ENCODE results near the gene CDH4.
"Not testable (repeated sequence)": the region's sequence is repeated elsewhere in the genome, so short reads cannot be mapped to it uniquely, and the experiment has no call there.

Gene CDH4

DNA sequence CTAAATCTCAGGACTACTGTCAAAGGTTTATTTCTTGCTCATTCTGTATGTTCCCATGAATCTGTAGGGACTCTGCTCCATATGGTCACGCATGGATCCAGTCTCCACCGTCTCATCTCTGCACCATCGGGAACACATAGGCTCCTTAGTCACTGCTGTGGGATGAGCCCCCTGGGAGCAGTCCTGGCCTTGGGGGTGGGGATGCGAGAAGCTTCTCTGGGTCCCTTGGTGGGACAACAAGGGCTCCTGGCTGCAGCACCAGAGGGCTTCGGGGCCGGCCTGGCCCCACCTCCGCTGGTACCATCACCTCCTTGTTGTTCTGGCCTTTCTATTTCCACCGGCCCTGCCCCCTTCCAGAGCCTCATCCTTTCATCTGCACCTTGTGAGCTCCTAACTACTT is 148.4 kb downstream of the CDH4 start:
- Histone ChIP-seq H3K27me3 (ENCODE audit: control insufficient read depth, insufficient read depth, low read length) (peaks cover 12% of the 10 kb centered on the region), H3K9ac (ENCODE audit: low read length) (no peak overlapping the region), H3K36me3 (ENCODE audit: control insufficient read depth, insufficient read depth, low read length) (no peaks in the 10 kb centered on the region), H3K4me3 (ENCODE audit: low read depth, low read length) (no peak overlapping the region), H3K9me3 (ENCODE audit: control insufficient read depth, insufficient read depth, low read depth, low read length) (peaks cover 10% of the 10 kb centered on the region), H3K27ac (ENCODE audit: low read depth, low read length) (no peak overlapping the region), H3K4me1 (ENCODE audit: control insufficient read depth, insufficient read depth, low read length) (no peaks in the 10 kb centered on the region)

DNA sequence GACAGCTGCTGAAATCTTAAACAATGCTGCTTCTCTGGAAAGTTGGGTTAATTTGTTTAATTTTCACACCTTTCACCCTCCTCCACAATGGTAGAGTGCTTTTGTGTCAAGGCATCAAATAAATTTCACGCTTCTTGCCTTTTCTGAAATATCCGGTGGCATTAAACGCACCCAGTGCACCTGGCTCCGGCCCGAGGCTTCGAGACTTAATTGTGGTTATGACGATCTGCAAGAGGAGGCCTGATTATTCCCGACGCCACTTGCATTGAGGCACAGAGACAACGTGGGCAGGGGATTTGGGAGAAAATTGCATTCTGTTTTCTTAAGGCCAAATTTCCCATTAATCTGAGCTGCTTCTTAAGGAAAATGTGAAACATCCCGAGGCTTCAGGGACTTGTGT is 152.2 kb downstream of the CDH4 start:
- Histone ChIP-seq H3K9ac (ENCODE audit: low read length) (no peak overlapping the region), H3K4me1 (ENCODE audit: control insufficient read depth, insufficient read depth, low read length) (no peaks in the 10 kb centered on the region), H3K27ac (ENCODE audit: low read depth, low read length) (no peak overlapping the region), H3K9me3 (ENCODE audit: control insufficient read depth, insufficient read depth, low read depth, low read length) (peaks cover 5% of the 10 kb centered on the region; the same call in 1 of the 2 replicates), H3K36me3 (ENCODE audit: control insufficient read depth, insufficient read depth, low read length) (no peaks in the 10 kb centered on the region), H3K4me3 (ENCODE audit: low read depth, low read length) (no peak overlapping the region), H3K27me3 (ENCODE audit: control insufficient read depth, insufficient read depth, low read length) (peaks cover 26% of the 10 kb centered on the region)

DNA sequence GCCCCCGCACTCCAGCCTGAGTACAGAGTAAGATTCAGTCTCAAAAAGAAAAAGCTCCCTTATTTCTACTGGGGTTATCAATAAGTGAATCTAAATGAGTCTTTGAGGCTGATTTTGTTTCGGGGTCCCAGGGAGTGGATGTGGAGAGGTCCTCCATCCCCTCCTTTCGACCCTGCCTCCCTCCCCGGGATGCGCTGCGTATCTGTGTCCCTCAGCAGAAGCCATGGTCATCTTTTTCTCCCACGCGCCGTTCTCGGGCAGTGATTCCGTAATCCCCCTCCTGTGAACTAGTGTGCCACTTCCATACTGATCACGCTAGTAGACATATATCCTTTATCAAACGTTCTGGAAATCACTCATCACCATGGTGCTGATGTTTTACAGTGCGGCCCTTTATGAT is 152.9 kb downstream of the CDH4 start:
- Histone ChIP-seq H3K27me3 (ENCODE audit: control insufficient read depth, insufficient read depth, low read length) (peaks cover 32% of the 10 kb centered on the region), H3K4me1 (ENCODE audit: control insufficient read depth, insufficient read depth, low read length) (no peaks in the 10 kb centered on the region), H3K4me3 (ENCODE audit: low read depth, low read length) (no peak overlapping the region), H3K36me3 (ENCODE audit: control insufficient read depth, insufficient read depth, low read length) (no peaks in the 10 kb centered on the region), H3K9me3 (ENCODE audit: control insufficient read depth, insufficient read depth, low read depth, low read length) (peaks cover 5% of the 10 kb centered on the region; the same call in 1 of the 2 replicates), H3K27ac (ENCODE audit: low read depth, low read length) (no peak overlapping the region), H3K9ac (ENCODE audit: low read length) (no peak overlapping the region)

DNA sequence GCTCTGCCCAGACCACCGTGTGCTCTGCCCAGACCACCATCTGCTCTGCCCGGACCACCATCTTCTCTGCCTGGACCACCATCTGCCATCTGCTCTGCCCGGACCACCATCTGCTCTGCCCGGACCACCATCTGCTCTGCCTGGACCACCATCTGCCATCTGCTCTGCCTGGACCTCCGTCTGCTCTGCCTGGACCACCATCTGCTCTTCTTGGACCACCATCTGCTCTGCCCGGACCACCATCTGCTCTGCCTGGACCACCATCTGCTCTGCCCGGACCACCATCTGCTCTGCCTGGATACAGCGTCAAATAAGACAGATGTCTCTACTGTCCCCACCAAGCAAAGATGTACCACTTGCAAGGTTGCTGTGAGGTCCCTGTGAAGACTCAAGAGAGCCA is 154.7 kb downstream of the CDH4 start:
- not testable (repeated sequence) for H3K9ac ChIP-seq (ENCODE audit: low read length); H3K9me3 ChIP-seq (ENCODE audit: control insufficient read depth, insufficient read depth, low read depth, low read length); H3K4me1 ChIP-seq (ENCODE audit: control insufficient read depth, insufficient read depth, low read length); H3K4me3 ChIP-seq (ENCODE audit: low read depth, low read length); H3K27ac ChIP-seq (ENCODE audit: low read depth, low read length); H3K36me3 ChIP-seq (ENCODE audit: control insufficient read depth, insufficient read depth, low read length)
- H3K27me3 ChIP-seq (ENCODE audit: control insufficient read depth, insufficient read depth, low read length) = peaks cover 35% of the 10 kb centered on the region

DNA sequence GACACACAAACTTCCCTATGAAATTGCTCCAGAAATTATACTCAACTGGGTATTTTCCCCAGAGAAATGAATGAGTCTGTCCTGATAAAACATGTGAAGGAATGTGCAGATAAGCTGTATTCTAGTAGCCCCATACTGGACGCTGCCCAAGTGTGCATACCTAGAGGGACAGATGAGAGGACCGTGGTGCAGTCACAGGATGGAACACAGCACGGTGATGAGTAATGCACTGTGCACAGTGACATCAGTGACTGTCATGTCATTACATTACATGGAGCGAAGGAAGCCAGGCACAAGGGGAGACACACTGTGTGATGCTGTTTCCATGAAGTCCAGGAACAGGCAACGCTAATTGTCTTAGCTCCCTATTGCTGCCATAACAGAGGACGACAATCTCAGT is 155.5 kb downstream of the CDH4 start:
- H3K27me3 ChIP-seq (ENCODE audit: control insufficient read depth, insufficient read depth, low read length) = peaks cover 41% of the 10 kb centered on the region
- no peak overlapping the region for H3K27ac ChIP-seq (ENCODE audit: low read depth, low read length)
- H3K36me3 ChIP-seq (ENCODE audit: control insufficient read depth, insufficient read depth, low read length) = no peaks in the 10 kb centered on the region

DNA sequence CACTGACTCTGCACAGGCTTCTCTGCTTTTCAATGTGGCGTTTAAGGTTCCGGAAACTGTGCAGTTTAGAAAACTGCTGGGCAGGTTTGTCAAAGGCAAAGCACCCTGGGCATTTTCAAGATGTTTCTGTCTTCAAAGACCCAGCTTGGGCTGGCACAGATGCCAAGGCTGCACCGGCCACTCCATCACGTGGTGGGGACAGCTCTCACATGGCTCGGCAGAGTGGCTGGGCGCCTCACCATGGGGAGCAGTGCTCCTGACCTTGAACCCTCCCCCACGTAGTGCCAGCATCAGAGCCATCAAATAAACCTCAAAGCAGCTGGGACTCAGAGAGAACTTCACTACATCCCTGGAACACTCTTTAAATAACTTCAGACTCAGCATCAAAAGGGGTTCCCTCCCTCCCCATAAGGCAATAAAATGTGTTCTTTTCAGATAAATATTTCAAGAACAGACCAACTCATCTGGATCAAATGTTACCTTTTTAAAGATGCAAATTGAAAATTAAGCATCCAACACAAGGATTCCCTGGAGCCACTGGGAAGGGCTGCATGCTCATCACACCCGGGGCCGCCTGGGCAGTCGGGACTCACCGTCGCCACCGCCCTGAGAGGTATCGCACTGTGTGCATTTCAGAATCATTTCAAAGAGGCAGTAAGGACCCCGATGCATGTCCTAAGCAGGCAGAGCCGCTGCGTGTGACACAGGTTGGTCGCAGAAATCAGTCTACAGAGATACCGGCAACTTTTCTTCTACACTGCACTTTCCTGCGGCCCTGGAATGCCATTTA is 157.1 kb downstream of the CDH4 start:
- peaks cover 11% of the 10 kb centered on the region; the same call in 1 of the 2 replicates for H3K9me3 ChIP-seq (ENCODE audit: control insufficient read depth, insufficient read depth, low read depth, low read length)
- H3K9ac ChIP-seq (ENCODE audit: low read length) = no peak overlapping the region
- no peaks in the 10 kb centered on the region for H3K4me1 ChIP-seq (ENCODE audit: control insufficient read depth, insufficient read depth, low read length)
- H3K27me3 ChIP-seq (ENCODE audit: control insufficient read depth, insufficient read depth, low read length) = peaks cover 41% of the 10 kb centered on the region
- no peaks in the 10 kb centered on the region for H3K36me3 ChIP-seq (ENCODE audit: control insufficient read depth, insufficient read depth, low read length)
- H3K4me3 ChIP-seq (ENCODE audit: low read depth, low read length) = no peak overlapping the region
- no peak overlapping the region for H3K27ac ChIP-seq (ENCODE audit: low read depth, low read length)

More for the DNA sequence above, 155.5 kb downstream of the CDH4 start:
- Histone ChIP-seq H3K9me3 (ENCODE audit: control insufficient read depth, insufficient read depth, low read depth, low read length) (no peaks in the 10 kb centered on the region), H3K4me1 (ENCODE audit: control insufficient read depth, insufficient read depth, low read length) (no peaks in the 10 kb centered on the region), H3K4me3 (ENCODE audit: low read depth, low read length) (no peak overlapping the region), H3K9ac (ENCODE audit: low read length) (no peak overlapping the region)

GRCh38 chr20:61411743-61412142 is 159.7 kb downstream of the CDH4 start:
- H3K9ac ChIP-seq (ENCODE audit: low read length) = no peak overlapping the region
- H3K9me3 ChIP-seq (ENCODE audit: control insufficient read depth, insufficient read depth, low read depth, low read length) = peaks cover 11% of the 10 kb centered on the region; the same call in 1 of the 2 replicates
- peaks cover 49% of the 10 kb centered on the region for H3K27me3 ChIP-seq (ENCODE audit: control insufficient read depth, insufficient read depth, low read length)
- no peak overlapping the region for H3K27ac ChIP-seq (ENCODE audit: low read depth, low read length)
- no peaks in the 10 kb centered on the region for H3K4me1 ChIP-seq (ENCODE audit: control insufficient read depth, insufficient read depth, low read length)
- H3K4me3 ChIP-seq (ENCODE audit: low read depth, low read length) = no peak overlapping the region
- no peaks in the 10 kb centered on the region for H3K36me3 ChIP-seq (ENCODE audit: control insufficient read depth, insufficient read depth, low read length)

- H3K27ac ChIP-seq (ENCODE audit: low read depth, low read length) = no peak overlapping the region
- H3K27me3 ChIP-seq (ENCODE audit: control insufficient read depth, insufficient read depth, low read length) = peaks cover 44% of the 10 kb centered on the region
- H3K9me3 ChIP-seq (ENCODE audit: control insufficient read depth, insufficient read depth, low read depth, low read length) = peaks cover 11% of the 10 kb centered on the region; the same call in 1 of the 2 replicates
- no peaks in the 10 kb centered on the region for H3K4me1 ChIP-seq (ENCODE audit: control insufficient read depth, insufficient read depth, low read length)
- no peak overlapping the region for H3K4me3 ChIP-seq (ENCODE audit: low read depth, low read length)
- H3K36me3 ChIP-seq (ENCODE audit: control insufficient read depth, insufficient read depth, low read length) = no peaks in the 10 kb centered on the region
- no peak overlapping the region for H3K9ac ChIP-seq (ENCODE audit: low read length)
Measured at GRCh38 chr20:61413752-61414151, 161.7 kb downstream of the CDH4 start.

DNA sequence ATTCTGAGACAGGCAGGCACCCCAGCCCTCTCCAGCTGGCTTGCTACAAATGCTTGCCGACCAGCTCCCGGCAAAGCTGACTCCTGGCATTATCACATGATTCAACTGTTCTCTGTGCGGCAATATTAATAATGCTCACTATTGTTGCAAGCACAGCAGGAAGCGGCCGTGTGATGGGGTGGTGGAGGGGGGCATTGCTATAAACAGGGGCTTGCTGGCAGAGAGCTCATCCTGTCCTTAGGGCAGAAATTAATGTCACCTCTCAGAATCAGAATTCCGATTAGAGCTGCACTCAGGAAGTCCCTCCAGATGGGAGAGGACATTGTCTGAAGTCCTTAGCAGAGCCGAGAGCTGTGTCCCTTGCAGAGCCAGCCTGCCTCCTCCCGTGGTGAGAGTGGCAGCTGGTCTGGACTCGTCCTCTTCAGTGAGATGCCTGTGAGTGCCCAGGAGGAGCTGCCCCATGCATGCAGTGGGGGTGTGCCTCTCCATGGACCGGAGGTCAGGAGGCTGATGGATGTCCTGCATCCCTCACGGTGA is 162.5 kb downstream of the CDH4 start:
- Histone ChIP-seq H3K4me1 (ENCODE audit: control insufficient read depth, insufficient read depth, low read length) (no peaks in the 10 kb centered on the region), H3K4me3 (ENCODE audit: low read depth, low read length) (no peak overlapping the region), H3K27ac (ENCODE audit: low read depth, low read length) (no peak overlapping the region), H3K9me3 (ENCODE audit: control insufficient read depth, insufficient read depth, low read depth, low read length) (peaks cover 11% of the 10 kb centered on the region; the same call in 1 of the 2 replicates), H3K9ac (ENCODE audit: low read length) (no peak overlapping the region), H3K36me3 (ENCODE audit: control insufficient read depth, insufficient read depth, low read length) (no peaks in the 10 kb centered on the region), H3K27me3 (ENCODE audit: control insufficient read depth, insufficient read depth, low read length) (peaks cover 42% of the 10 kb centered on the region)

- H3K9ac ChIP-seq (ENCODE audit: low read length) = no peak overlapping the region
- no peak overlapping the region for H3K4me3 ChIP-seq (ENCODE audit: low read depth, low read length)
- peaks cover 29% of the 10 kb centered on the region for H3K27me3 ChIP-seq (ENCODE audit: control insufficient read depth, insufficient read depth, low read length)
- no peak overlapping the region for H3K27ac ChIP-seq (ENCODE audit: low read depth, low read length)
- H3K4me1 ChIP-seq (ENCODE audit: control insufficient read depth, insufficient read depth, low read length) = no peaks in the 10 kb centered on the region
- H3K9me3 ChIP-seq (ENCODE audit: control insufficient read depth, insufficient read depth, low read depth, low read length) = peaks cover 19% of the 10 kb centered on the region
- no peaks in the 10 kb centered on the region for H3K36me3 ChIP-seq (ENCODE audit: control insufficient read depth, insufficient read depth, low read length)
Measured at GRCh38 chr20:61416546-61416945, 164.5 kb downstream of the CDH4 start.

GRCh38 chr20:61417221-61417941 is 165.3 kb downstream of the CDH4 start:
- peaks cover 19% of the 10 kb centered on the region for H3K9me3 ChIP-seq (ENCODE audit: control insufficient read depth, insufficient read depth, low read depth, low read length)
- no peak overlapping the region for H3K9ac ChIP-seq (ENCODE audit: low read length)
- H3K27ac ChIP-seq (ENCODE audit: low read depth, low read length) = no peak overlapping the region
- H3K27me3 ChIP-seq (ENCODE audit: control insufficient read depth, insufficient read depth, low read length) = peaks cover 24% of the 10 kb centered on the region
- H3K4me3 ChIP-seq (ENCODE audit: low read depth, low read length) = no peak overlapping the region
- no peaks in the 10 kb centered on the region for H3K36me3 ChIP-seq (ENCODE audit: control insufficient read depth, insufficient read depth, low read length)
- H3K4me1 ChIP-seq (ENCODE audit: control insufficient read depth, insufficient read depth, low read length) = peaks cover under 1% of the 10 kb centered on the region; the same call in 1 of the 2 replicates
